Measurements from ENCODE around the gene OR2W3.

GRCh38 chr1:247862756-247863155, 32.6 kb upstream of the OR2W3 start:
- TF ChIP-seq CTCF (IDR thresholded peaks at IDR 0.05) (no peak), POLR2A (IDR thresholded peaks at IDR 0.05) (no peak)

All from esophagus squamous epithelium (tissue), 4 donors.